ENCODE data around the gene BICD2.

Gene BICD2

GRCh38 chr9:92737216-92737606 is 27.4 kb downstream of the BICD2 start:
- no peak overlapping the region for H2AFZ ChIP-seq (ENCODE audit: low read depth, low read length, severe bottlenecking)
- H3K9ac ChIP-seq (ENCODE audit: low read length) = no peak overlapping the region
- no peaks in the 10 kb centered on the region for H3K9me3 ChIP-seq (ENCODE audit: insufficient read depth, low read length)
- H3K27me3 ChIP-seq (ENCODE audit: low read length) = no peaks in the 10 kb centered on the region
- H3K4me3 ChIP-seq (ENCODE audit: insufficient read depth, low read length, poor library complexity, severe bottlenecking) = no peak overlapping the region
- TF ChIP-seq EZH2phosphoT487 (conservative IDR thresholded peaks at IDR 0.05; ENCODE audit: low read length) = no peak
- TF ChIP-seq CTCF (IDR thresholded peaks at IDR 0.05; ENCODE audit: insufficient read depth, low read length, poor library complexity, severe bottlenecking) = no peak
- H3F3A ChIP-seq (ENCODE audit: insufficient read depth) = peaks cover 25% of the 10 kb centered on the region; the same call in 1 of the 2 replicates
- H3K4me2 ChIP-seq (ENCODE audit: low read depth, low read length, poor library complexity, severe bottlenecking) = no peak overlapping the region
- no peak overlapping the region for H3K27ac ChIP-seq (ENCODE audit: low read depth, low read length)
- H4K20me1 ChIP-seq (ENCODE audit: low read depth, low read length) = peaks cover 27% of the 10 kb centered on the region
- peaks cover 76% of the 10 kb centered on the region for H3K79me2 ChIP-seq (ENCODE audit: insufficient read depth, low read length)
- H3K9me2 ChIP-seq (replicated peaks; ENCODE audit: insufficient read depth, low read length) = no peaks in the 10 kb centered on the region
- no peaks in the 10 kb centered on the region for H3K36me3 ChIP-seq (ENCODE audit: low read length)

- no peak overlapping the region for H3K27ac ChIP-seq (ENCODE audit: low read depth, low read length)
- H3K9me2 ChIP-seq (replicated peaks; ENCODE audit: insufficient read depth, low read length) = no peaks in the 10 kb centered on the region
- H4K20me1 ChIP-seq (ENCODE audit: low read depth, low read length) = peaks cover 24% of the 10 kb centered on the region
- H3F3A ChIP-seq (ENCODE audit: insufficient read depth) = peaks cover 25% of the 10 kb centered on the region
- H3K36me3 ChIP-seq (ENCODE audit: low read length) = no peaks in the 10 kb centered on the region
- no peaks in the 10 kb centered on the region for H3K27me3 ChIP-seq (ENCODE audit: low read length)
- no peaks in the 10 kb centered on the region for H3K9me3 ChIP-seq (ENCODE audit: insufficient read depth, low read length)
- peaks cover 80% of the 10 kb centered on the region for H3K79me2 ChIP-seq (ENCODE audit: insufficient read depth, low read length)
- no peak overlapping the region for H3K9ac ChIP-seq (ENCODE audit: low read length)
- no peak overlapping the region for H3K4me2 ChIP-seq (ENCODE audit: low read depth, low read length, poor library complexity, severe bottlenecking)
- TF ChIP-seq EZH2phosphoT487 (conservative IDR thresholded peaks at IDR 0.05; ENCODE audit: low read length) (no peak), CTCF (IDR thresholded peaks at IDR 0.05; ENCODE audit: insufficient read depth, low read length, poor library complexity, severe bottlenecking) (no peak)
- H2AFZ ChIP-seq (ENCODE audit: low read depth, low read length, severe bottlenecking) = no peak overlapping the region
- no peak overlapping the region for H3K4me3 ChIP-seq (ENCODE audit: insufficient read depth, low read length, poor library complexity, severe bottlenecking)
Measured at GRCh38 chr9:92736563-92737215, 27.9 kb downstream of the BICD2 start.

GRCh38 chr9:92735636-92736562 is 28.7 kb downstream of the BICD2 start:
- no peak overlapping the region for H3K4me3 ChIP-seq (ENCODE audit: insufficient read depth, low read length, poor library complexity, severe bottlenecking)
- H3K9ac ChIP-seq (ENCODE audit: low read length) = no peak overlapping the region
- H3K27ac ChIP-seq (ENCODE audit: low read depth, low read length) = no peak overlapping the region
- H3F3A ChIP-seq (ENCODE audit: insufficient read depth) = peaks cover 18% of the 10 kb centered on the region
- no peaks in the 10 kb centered on the region for H3K36me3 ChIP-seq (ENCODE audit: low read length)
- H3K27me3 ChIP-seq (ENCODE audit: low read length) = no peaks in the 10 kb centered on the region
- H3K79me2 ChIP-seq (ENCODE audit: insufficient read depth, low read length) = peaks cover 81% of the 10 kb centered on the region
- no peaks in the 10 kb centered on the region for H3K9me2 ChIP-seq (replicated peaks; ENCODE audit: insufficient read depth, low read length)
- peaks cover 24% of the 10 kb centered on the region for H4K20me1 ChIP-seq (ENCODE audit: low read depth, low read length)
- H3K4me2 ChIP-seq (ENCODE audit: low read depth, low read length, poor library complexity, severe bottlenecking) = no peak overlapping the region
- no peak overlapping the region for H2AFZ ChIP-seq (ENCODE audit: low read depth, low read length, severe bottlenecking)
- TF ChIP-seq EZH2phosphoT487 (conservative IDR thresholded peaks at IDR 0.05; ENCODE audit: low read length) = no peak
- no peak for TF ChIP-seq CTCF (IDR thresholded peaks at IDR 0.05; ENCODE audit: insufficient read depth, low read length, poor library complexity, severe bottlenecking)
- no peaks in the 10 kb centered on the region for H3K9me3 ChIP-seq (ENCODE audit: insufficient read depth, low read length)
